ENCODE data around the gene C11orf97. TPM values are rescaled to one million over a fixed set of nuclear protein-coding genes. Genes with fewer than 3 reads are reported as not detected.
A peak's percentile ranks its signal among the peaks of the same experiment; 100 is the strongest.

C11orf97 gene
- total and polyA plus RNA-seq, 2 of the 13 experiments (the other 11 are each of a cell fraction or from before 2014, with no cell fraction given), result 0.35 TPM; not detected in 1

DNA sequence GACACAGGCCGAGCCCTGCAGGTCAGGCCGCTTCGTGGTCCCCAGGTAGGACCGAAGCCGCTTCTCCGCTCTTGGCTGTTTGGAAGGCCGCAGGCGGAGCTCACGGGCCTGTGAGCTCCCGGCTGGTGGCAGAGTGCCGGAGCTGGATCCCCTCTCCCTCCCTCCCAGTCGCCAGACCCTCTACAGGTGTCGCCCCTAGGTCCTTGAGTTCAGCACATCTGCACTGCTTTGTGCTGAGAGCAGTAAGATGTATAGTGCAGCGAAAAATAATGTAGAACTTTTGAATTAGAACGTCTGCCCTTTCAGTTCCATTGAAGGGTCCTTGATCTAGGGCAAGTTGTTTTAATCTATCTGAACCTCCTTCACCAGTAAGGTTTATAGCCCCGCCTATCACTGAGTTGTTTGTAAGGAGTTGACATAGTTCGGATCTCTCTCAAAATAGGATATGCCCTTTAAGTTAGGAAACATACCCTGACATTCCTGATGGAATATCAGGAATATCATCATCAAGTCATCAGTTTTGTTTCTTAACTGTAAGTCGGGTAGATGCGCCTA is 18.1 kb upstream of the C11orf97 start (continued):
- TF ChIP-seq SNAPC2 (CRISPR knock-in tag; IDR thresholded peaks at IDR 0.05) (no peak), TEF (CRISPR knock-in tag; IDR thresholded peaks at IDR 0.05) (no peak), ZNF451 (CRISPR knock-in tag; IDR thresholded peaks at IDR 0.05) (peak; percentile 74; the same call in 1 of the 2 replicates), ZNF282 (IDR thresholded peaks at IDR 0.05; ENCODE audit: partially characterized antibody) (no peak), CREM (IDR thresholded peaks at IDR 0.05) (no peak), CREM (CRISPR knock-in tag; IDR thresholded peaks at IDR 0.05) (no peak), PRDM10 (CRISPR knock-in tag; IDR thresholded peaks at IDR 0.05; ENCODE audit: low read depth) (peak; percentile 90), ZSCAN9 (CRISPR knock-in tag; IDR thresholded peaks at IDR 0.05; ENCODE audit: borderline replicate concordance) (no peak), HNF1B (CRISPR knock-in tag; IDR thresholded peaks at IDR 0.05) (no peak; the same call in 1 of the 2 replicates), KDM5A (IDR thresholded peaks at IDR 0.05; ENCODE audit: borderline replicate concordance, low read length) (peak; percentile 52), ZEB1 (IDR thresholded peaks at IDR 0.05; ENCODE audit: insufficient replicate concordance, low read depth) (no peak), ZNF329 (CRISPR knock-in tag; IDR thresholded peaks at IDR 0.05; ENCODE audit: low read depth) (no peak), ZSCAN22 (CRISPR knock-in tag; IDR thresholded peaks at IDR 0.05) (no peak), ZFP37 (CRISPR knock-in tag; IDR thresholded peaks at IDR 0.05; ENCODE audit: borderline replicate concordance) (no peak), ZFX (CRISPR knock-in tag; IDR thresholded peaks at IDR 0.05; ENCODE audit: low read depth) (0 out of 2 replicates have a peak, but pooled peaks have one; percentile 93), ZNF570 (CRISPR knock-in tag; IDR thresholded peaks at IDR 0.05; ENCODE audit: borderline replicate concordance) (no peak), THYN1 (CRISPR knock-in tag; IDR thresholded peaks at IDR 0.05; ENCODE audit: borderline replicate concordance, low read depth) (no peak), ZMYM4 (CRISPR knock-in tag; IDR thresholded peaks at IDR 0.05) (peak; percentile 8), ZNF777 (CRISPR knock-in tag; IDR thresholded peaks at IDR 0.05) (no peak)
- TF ChIP-seq, protein P1, sequence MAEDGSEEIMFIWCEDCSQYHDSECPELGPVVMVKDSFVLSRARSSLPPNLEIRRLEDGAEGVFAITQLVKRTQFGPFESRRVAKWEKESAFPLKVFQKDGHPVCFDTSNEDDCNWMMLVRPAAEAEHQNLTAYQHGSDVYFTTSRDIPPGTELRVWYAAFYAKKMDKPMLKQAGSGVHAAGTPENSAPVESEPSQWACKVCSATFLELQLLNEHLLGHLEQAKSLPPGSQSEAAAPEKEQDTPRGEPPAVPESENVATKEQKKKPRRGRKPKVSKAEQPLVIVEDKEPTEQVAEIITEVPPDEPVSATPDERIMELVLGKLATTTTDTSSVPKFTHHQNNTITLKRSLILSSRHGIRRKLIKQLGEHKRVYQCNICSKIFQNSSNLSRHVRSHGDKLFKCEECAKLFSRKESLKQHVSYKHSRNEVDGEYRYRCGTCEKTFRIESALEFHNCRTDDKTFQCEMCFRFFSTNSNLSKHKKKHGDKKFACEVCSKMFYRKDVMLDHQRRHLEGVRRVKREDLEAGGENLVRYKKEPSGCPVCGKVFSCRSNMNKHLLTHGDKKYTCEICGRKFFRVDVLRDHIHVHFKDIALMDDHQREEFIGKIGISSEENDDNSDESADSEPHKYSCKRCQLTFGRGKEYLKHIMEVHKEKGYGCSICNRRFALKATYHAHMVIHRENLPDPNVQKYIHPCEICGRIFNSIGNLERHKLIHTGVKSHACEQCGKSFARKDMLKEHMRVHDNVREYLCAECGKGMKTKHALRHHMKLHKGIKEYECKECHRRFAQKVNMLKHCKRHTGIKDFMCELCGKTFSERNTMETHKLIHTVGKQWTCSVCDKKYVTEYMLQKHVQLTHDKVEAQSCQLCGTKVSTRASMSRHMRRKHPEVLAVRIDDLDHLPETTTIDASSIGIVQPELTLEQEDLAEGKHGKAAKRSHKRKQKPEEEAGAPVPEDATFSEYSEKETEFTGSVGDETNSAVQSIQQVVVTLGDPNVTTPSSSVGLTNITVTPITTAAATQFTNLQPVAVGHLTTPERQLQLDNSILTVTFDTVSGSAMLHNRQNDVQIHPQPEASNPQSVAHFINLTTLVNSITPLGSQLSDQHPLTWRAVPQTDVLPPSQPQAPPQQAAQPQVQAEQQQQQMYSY (CRISPR knock-in tag; IDR thresholded peaks at IDR 0.05), result no peak

Data from HepG2 (cell line).